Head of caudate nucleus (tissue), 42 donors: ENCODE data around the gene IFT122.
"Not testable (repeated sequence)": the region's sequence is repeated elsewhere in the genome, so short reads cannot be mapped to it uniquely, and the experiment has no call there.

ENCODE experiments used
- DNase-seq, 42 donors: peaks; one replicate each; pipeline versions ENCODE4 v3.0.0 to v3.0.0-alpha.2; 2020 to 2021; ENCODE audit warnings: mixed read lengths in 7 of 42
- intact Hi-C: fragments of 100-400 bp; cut with DNase I; formaldehyde crosslinking; loops from one replicate; pipeline ENCODE4 v1.15.0; 2022

Gene IFT122, protein sequence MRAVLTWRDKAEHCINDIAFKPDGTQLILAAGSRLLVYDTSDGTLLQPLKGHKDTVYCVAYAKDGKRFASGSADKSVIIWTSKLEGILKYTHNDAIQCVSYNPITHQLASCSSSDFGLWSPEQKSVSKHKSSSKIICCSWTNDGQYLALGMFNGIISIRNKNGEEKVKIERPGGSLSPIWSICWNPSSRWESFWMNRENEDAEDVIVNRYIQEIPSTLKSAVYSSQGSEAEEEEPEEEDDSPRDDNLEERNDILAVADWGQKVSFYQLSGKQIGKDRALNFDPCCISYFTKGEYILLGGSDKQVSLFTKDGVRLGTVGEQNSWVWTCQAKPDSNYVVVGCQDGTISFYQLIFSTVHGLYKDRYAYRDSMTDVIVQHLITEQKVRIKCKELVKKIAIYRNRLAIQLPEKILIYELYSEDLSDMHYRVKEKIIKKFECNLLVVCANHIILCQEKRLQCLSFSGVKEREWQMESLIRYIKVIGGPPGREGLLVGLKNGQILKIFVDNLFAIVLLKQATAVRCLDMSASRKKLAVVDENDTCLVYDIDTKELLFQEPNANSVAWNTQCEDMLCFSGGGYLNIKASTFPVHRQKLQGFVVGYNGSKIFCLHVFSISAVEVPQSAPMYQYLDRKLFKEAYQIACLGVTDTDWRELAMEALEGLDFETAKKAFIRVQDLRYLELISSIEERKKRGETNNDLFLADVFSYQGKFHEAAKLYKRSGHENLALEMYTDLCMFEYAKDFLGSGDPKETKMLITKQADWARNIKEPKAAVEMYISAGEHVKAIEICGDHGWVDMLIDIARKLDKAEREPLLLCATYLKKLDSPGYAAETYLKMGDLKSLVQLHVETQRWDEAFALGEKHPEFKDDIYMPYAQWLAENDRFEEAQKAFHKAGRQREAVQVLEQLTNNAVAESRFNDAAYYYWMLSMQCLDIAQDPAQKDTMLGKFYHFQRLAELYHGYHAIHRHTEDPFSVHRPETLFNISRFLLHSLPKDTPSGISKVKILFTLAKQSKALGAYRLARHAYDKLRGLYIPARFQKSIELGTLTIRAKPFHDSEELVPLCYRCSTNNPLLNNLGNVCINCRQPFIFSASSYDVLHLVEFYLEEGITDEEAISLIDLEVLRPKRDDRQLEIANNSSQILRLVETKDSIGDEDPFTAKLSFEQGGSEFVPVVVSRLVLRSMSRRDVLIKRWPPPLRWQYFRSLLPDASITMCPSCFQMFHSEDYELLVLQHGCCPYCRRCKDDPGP

DNA sequence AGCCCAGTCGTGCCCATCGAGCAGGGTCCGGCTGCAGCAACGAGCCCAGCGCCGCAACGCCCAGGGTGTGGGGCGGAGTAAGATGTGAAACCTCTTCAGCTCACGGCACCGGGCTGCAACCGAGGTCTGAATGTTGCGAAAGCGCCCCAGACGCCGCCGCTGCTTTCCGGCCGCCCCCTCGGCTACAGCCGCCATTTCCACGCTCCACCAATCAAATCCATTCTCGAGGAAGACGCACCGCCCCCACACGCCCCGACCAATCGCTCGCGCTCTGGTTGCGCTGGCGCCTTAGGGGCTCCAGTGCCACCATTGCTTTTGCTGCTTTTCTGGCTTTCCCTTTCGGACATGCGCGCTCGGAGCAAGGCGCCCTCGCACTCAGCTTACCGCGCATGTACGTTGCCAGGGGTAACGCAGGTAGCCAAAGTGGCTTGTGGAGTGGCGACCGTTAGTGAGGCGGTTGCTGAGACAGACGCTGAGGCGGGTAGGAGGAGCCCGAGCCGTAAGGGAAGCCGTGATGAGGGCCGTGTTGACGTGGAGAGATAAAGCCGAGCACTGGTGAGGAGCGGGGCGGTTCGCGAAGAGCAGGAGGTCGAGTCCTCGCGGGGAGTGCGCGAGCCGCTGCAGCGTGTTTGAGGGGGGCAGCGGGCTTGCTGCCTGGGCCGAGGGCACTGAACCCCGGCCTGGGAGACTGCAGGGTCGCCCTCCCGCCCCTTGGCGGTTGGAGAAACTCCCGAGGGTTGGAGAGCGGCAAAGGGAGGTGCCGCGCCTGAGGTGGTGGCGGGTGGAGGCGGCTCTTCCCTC, at the start of gene IFT122, which contains the start of gene MBD4:
Gene IFT122 (plus strand): TSS at position 408 of the 801 bp plus-strand sequence. CDS start 107 bp downstream, at position 515.
Gene MBD4 (minus strand): TSS at position 132 of the 801 bp plus-strand sequence. CDS start 115 bp downstream, at position 17.
- intact Hi-C loops: no loop called here
- peak; percentile 91 to 98 (median 96) for DNase-seq

DNA sequence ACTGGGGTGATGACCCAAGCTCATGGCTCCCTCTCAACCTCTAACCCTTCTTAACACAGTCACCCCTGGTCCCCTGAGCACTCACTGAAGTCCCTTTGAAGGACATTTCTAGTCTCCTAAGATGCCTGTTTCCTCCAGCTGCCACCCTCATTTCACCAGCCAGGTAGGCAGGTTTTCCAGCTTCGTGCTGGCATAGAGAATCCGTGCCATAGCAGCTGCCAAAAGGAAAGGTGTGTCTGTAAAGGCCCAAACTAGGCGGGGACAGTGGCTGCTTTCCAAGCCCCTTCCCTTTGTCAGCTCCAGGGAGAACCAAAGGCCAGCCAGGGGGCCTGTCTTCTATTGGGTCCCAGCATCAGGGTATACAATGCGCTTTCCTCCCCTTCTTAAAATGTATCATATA, 48.4 kb upstream of the IFT122 start:
- DNase-seq, intact Hi-C loops: not testable (repeated sequence)

GRCh38 chr3:129392106-129392887, 47.7 kb upstream of the IFT122 start:
- peak in 9 of 42 donors; percentile 16 to 59 (median 29) for DNase-seq
- intact Hi-C loops: not testable (repeated sequence)

DNA sequence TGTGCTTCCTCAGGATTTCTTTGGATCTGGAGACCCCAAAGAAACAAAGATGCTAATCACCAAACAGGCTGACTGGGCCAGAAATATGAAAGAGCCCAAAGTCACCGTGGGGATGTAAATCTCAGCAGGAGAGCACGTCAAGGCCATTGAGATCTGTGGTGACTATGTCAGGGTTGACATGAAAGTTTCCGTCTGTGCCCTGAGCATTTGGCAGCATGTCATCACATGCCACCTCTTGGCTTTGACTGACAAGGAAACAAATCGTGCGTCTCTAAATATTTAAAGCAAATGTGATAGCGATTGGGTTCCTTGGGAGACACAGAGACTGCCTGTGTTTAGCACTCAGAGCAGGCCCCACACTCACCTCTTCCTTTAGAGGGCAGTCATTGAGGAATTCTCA, 46.8 kb upstream of the IFT122 start:
- no peak for DNase-seq
- intact Hi-C loops: no loop called here

DNA sequence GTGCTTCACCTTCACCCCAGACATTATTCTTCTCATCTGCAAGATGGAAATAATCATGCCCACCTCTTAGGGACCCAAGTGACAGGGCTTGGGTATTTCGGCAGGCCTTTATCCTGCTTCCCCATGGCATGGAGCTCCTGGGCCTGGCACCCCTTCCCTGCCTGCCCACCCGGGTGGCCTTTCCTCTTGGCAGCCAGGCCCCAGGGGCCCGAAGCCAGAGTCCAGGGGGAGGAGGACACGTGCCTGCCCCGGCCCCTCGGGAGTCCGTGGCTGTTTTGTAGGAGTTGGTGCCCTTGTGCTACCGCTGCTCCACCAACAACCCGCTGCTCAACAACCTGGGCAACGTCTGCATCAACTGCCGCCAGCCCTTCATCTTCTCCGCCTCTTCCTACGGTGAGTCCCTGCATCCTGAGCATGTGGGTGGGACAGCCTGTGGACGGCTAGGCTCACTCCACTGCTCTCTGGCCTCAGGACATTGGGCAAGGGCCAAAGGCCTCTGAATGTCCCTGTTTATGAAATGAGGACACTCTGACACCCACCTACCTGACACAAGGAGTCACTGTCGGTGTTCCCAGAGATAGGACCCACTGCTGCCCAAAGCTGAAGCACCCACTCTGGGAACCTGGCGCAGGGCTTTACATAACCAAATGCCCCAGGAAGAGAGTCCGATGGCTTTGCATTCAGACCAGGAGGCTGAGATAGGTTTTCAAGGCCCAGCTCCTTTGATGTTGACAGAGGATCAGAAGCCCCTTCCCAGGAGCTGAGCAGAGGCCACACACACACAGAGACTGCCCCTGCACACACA, 46.1 kb upstream of the IFT122 start:
- intact Hi-C loops, DNase-seq: not testable (repeated sequence)

DNA sequence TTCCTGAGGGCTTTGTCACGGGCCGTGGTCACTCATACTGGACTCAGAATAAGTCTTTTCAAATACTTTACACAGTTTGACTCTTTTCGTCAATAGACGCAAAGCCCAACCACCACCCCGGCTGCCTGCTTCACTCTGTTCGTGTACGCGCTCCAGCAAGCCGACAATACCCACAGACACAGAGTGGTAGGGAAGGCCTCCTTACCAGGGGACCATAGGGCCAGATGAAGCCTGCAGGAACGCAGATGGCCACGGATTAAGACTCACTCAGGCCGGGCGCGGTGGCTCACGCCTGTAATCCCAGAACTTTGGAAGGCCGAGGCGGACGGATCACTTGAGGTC, 41.2 kb upstream of the IFT122 start:
- intact Hi-C loops: loop anchor here (5.0 kb wide), 1 partner anchor 34 kb away; no protein-coding TSS in a partner anchor
- DNase-seq: peak in 7 of 42 donors; percentile 6 to 46 (median 16)

GRCh38 chr3:129399145-129399894, 40.7 kb upstream of the IFT122 start:
- DNase-seq: peak; percentile 64 to 95 (median 86)
- intact Hi-C loops: loop anchor here (5.0 kb wide), 1 partner anchor 33 kb away; no protein-coding TSS in a partner anchor

- intact Hi-C loops: loop anchor here (5.0 kb wide), 1 partner anchor 32 kb away; no protein-coding TSS in a partner anchor
- DNase-seq: peak in 2 of 42 donors; percentile 13 to 25
Observed at GRCh38 chr3:129399895-129400357, 40.1 kb upstream of the IFT122 start.

- intact Hi-C loops: no loop called here
- no peak for DNase-seq
Observed at GRCh38 chr3:129402210-129402609, 37.8 kb upstream of the IFT122 start.

DNA sequence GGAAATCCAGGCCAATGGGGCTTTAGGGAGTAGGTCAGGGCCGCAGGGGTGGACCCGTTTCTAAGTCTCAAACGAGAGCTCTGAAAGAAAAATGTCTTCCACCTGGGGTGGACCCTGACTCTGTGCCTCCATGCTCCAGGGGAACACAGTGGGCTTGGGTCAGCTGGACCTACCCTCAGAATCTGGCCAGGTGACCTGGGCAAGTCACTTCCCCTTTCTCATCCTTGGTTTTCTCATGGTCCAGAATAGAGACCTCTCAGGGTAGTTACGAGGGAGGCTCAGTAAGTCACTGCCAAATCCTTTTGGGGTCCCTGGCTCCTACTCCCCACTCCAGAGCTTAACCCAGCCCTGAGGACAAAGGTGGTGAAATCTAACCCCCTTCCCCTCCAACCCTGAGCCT, 37.4 kb upstream of the IFT122 start:
- no peak for DNase-seq
- intact Hi-C loops: no loop called here

GRCh38 chr3:129403450-129403849, 36.6 kb upstream of the IFT122 start:
- DNase-seq: peak in 41 of 42 donors; percentile 23 to 86 (median 64)
- intact Hi-C loops: no loop called here

DNA sequence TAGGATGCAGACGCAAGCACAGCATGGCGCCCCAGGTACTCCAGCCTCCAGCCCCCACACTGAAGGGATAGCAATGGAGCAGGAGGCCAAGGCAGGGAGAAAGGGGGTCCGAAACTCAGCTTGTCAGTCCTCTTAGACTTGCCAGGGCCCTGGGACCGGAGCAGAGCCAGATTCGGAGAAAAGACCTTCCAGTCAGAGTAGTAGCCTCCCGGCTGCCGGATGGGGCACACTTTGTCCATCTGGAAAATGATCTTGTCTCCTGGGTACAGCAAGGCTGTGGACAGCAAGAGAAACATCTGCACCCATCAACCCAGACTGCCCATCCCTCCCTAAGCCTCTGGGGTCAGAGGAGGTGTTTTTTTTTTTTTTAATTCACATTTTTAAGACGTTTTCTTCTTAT, 35.9 kb upstream of the IFT122 start:
- DNase-seq: no peak

GRCh38 chr3:129404610-129405009, 35.4 kb upstream of the IFT122 start:
- intact Hi-C loops: no loop called here
- no peak for DNase-seq

More for the DNA sequence above, 35.9 kb upstream of the IFT122 start:
- intact Hi-C loops: no loop called here

GRCh38 chr3:129409541-129409940, 30.5 kb upstream of the IFT122 start:
- intact Hi-C loops: no loop called here
- no peak for DNase-seq

GRCh38 chr3:129410971-129411370, 29.1 kb upstream of the IFT122 start:
- DNase-seq: peak in 1 of 42 donors; percentile 11
- intact Hi-C loops: no loop called here
